ENCODE measurements around the gene CEP57L1.
"Not testable (repeated sequence)": the region's sequence is repeated elsewhere in the genome, so short reads cannot be mapped to it uniquely, and the experiment has no call there.

CEP57L1 gene

DNA sequence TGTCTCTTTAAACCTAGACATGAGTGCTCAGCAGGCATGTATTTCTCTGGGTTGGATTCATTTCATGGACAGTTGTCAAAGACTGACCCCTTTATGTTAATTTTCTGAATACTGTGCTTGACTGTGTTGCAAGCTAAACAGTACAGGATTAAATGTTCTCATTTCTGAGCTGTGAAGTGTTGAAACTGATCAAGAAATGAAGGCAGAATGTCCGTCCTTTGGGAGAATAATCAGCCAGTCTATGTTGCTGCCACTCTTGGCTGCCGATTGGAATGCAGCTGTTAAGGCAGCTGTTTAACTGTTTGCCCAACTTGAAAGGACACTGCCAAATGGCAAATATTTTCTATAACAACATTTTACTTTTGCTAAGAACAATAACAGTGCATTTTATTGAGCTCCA, 87.3 kb downstream of the CEP57L1 start:
- DNase-seq: no peak

DNA sequence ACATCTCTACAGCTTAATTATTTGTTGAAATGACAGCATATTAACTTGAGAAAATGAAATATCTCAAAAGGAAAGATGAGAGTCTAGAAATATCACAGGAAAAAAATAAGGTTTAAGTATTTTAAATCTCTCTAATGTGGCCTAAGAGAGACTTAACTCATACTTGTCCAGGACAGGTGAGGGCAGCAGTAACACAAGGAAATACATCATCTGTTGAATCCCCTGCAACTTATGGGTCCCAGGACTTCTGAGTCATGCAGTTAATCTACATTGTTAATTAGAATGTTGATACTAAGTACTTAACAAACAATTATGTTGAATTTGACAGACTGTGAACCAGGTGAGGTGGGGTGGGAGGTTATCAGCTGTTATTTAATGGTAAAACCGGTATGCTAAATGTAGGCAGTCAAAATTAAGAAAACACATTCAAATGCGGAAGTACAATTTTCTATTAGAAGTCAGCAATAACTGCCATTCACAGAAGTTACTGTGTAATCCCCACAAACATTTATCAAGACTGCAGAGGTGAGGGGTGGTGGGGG, 87.9 kb downstream of the CEP57L1 start:
- no peak for DNase-seq

DNA sequence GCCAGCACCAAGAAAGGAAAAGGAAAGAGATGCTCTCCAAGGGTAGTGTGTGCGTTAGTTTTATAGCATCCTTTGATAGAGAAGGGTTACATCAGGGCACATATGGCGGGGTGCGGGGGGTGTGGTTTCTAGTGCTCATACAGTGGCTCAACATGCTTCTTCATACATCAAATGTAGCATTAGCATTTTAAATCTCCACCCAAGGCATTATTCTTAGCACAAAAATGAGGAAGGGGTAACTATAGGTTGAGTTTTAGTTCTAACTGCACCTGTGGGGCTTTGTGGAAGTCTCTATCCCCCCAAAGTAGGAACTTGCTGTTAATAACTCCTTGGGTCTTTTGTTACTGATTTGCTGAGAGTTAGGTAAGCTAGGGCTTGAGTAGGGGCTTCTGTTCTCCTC, 89.3 kb downstream of the CEP57L1 start:
- no peak for DNase-seq

- no peak for DNase-seq
Observed at GRCh38 chr6:109186012-109186411, 90.7 kb downstream of the CEP57L1 start.

GRCh38 chr6:109187399-109188114, 92.2 kb downstream of the CEP57L1 start:
- peak; percentile 82 for DNase-seq

GRCh38 chr6:109188115-109188411, 92.8 kb downstream of the CEP57L1 start:
- DNase-seq: no peak

DNA sequence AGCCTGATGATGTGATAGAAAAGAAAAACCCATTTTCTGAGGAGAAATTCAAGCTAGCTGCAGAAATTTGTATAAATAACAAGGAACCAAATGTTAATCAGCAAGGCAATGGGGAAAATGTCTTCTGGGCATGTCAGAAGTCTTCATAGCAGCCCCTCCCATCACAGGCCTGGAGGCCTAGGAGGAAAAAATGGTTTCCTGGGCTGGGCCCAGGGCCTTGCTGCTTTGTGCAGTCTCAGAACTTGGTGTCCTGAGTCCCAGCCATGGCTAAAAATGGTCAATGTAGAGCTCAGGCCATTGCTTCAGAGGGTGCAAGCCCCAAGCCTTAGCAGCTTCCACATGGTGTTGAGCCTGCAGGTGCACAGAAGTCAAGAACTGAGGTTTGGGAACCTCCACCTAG, 96.1 kb downstream of the CEP57L1 start:
- not testable (repeated sequence) for DNase-seq

- DNase-seq: no peak
Observed at GRCh38 chr6:109192865-109193264, 97.6 kb downstream of the CEP57L1 start.

DNA sequence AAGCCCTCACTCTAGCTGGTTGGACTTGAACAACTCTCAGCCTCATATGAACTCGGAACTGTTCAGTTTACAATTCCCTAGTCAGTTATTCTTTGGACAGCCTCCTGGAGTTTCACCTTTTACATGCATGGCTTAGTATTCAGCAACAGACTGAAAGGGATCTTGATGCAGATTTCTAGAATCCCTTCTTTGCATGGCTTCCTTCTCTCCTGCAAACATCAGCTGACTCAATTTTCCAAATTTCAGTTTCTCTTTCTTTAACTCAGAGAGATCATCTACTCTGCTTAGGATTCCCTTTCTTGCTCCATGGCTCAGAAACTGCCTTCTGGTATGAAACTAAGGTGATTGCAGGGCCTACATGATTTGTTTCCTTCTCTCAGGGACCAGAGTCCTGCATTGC, 99.6 kb downstream of the CEP57L1 start:
- DNase-seq: no peak

GRCh38 chr6:109197061-109197460, 101.8 kb downstream of the CEP57L1 start:
- no peak for DNase-seq

DNA sequence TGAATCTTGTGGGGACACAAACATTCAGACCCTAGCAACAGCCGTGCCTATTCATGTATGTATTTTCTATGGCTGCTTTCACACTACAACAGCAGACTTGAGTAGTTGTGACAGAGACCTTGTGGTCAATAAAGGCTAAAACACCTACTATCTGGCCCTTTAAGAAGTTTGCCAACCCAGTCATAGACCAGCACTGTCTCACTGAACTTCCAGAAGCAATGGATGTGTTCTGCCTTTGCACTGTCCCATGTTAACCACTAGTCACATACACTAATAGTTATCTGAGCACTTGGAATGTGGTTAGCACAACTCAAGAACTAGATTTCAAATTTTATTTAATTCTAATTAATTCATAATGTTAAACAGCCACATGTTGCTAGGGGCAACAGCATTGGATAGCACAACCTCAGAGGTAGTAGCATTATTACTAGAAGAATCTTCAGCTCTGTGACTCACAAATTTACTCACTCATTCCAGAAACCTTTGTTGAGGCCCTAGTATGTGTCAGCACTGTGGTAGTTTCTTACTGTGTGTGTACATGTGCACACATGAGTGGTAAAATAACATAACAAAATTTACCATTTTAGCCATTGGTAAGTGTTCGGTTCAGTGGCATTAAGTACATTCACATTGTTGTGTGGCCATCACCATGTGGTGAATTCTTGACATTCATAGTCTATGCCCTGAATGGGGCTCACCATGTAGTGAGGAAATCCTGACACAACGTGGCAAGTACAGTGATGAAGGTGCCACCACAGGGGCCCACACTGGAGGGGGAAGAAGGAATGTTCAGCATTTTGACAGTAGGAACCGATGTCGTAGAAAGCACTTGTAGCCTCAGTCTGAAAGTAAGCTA, 107.3 kb downstream of the CEP57L1 start:
- DNase-seq: no peak

- no peak for DNase-seq
Observed at GRCh38 chr6:109204511-109204910, 109.2 kb downstream of the CEP57L1 start.

DNA sequence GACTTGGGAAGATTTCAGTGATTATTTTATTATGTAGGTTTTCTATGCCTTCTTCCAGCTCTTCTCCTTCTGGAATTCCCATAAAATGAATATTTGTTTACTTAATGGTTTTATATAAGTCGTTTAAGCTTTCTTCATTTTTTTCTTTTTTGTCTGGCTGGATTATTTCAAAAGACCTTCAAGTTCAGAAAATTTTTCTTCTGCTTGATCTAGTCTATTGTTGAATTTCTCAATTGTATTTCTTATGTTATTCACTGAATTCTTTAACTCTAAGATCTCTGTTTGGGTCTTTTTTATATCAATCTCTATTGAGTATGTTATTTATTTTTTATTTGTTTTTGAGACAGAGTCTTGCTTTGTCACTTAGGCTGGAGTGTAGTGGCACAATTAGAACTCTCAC, 117.4 kb downstream of the CEP57L1 start:
- no peak for DNase-seq

Data from activated effector memory CD4-positive, alpha-beta T cell treated with anti-CD3 and anti-CD28 coated beads, Interleukin-2, amount 50 U/mL, for 16 hours (primary cell).